Measurements from ENCODE around the gene LUZP1.

GRCh38 chr1:23198373-23198772, 29.7 kb upstream of the LUZP1 start:
- TF ChIP-seq POLR2A (IDR thresholded peaks at IDR 0.05) (no peak), EP300 (IDR thresholded peaks at IDR 0.05) (no peak)
- TF ChIP-seq, protein P1, sequence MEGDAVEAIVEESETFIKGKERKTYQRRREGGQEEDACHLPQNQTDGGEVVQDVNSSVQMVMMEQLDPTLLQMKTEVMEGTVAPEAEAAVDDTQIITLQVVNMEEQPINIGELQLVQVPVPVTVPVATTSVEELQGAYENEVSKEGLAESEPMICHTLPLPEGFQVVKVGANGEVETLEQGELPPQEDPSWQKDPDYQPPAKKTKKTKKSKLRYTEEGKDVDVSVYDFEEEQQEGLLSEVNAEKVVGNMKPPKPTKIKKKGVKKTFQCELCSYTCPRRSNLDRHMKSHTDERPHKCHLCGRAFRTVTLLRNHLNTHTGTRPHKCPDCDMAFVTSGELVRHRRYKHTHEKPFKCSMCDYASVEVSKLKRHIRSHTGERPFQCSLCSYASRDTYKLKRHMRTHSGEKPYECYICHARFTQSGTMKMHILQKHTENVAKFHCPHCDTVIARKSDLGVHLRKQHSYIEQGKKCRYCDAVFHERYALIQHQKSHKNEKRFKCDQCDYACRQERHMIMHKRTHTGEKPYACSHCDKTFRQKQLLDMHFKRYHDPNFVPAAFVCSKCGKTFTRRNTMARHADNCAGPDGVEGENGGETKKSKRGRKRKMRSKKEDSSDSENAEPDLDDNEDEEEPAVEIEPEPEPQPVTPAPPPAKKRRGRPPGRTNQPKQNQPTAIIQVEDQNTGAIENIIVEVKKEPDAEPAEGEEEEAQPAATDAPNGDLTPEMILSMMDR (IDR thresholded peaks at IDR 0.05): no peak

Measured in tibial nerve (tissue), 4 donors.